Activated CD8-positive, alpha-beta T cell treated with anti-CD3 and anti-CD28 coated beads, Interleukin-2, amount 10 ng/mL, durations not matched to agents 7 days and 5 days (primary cell): Measurements from ENCODE around the gene TMEM158. TPM values are rescaled to one million over a fixed set of nuclear protein-coding genes. Genes with fewer than 3 reads are reported as not detected.

Experiments used
- ATAC-seq: fragments of 150-1000 bp; cut with Tn5 transposase; one replicate; pipeline ENCODE4 v1.10.0; 2021; ENCODE audit warnings: moderate library complexity
- CTCF ChIA-PET: fragments of 350-600 bp; sonication (Branson Sonifier 250); formaldehyde crosslinking; loops from one replicate; lab custom pipeline; 2021; ENCODE audit warnings: antibody characterized with exemption; lab: Charles Lee
- POLR2A ChIA-PET: fragments of 350-600 bp; sonication (Branson Sonifier 250); formaldehyde crosslinking; loops from one replicate; lab custom pipeline; 2021; ENCODE audit warnings: antibody characterized with exemption; lab: Charles Lee
- DNase-seq: peaks from one replicate; pipeline ENCODE4 v3.0.0-alpha.2; 2020
- H3K27ac Mint-ChIP-seq: one replicate; pipeline ENCODE4 v1.8.0; 2021; ENCODE audit warnings: mild to moderate bottlenecking, mixed read lengths
- H3K27me3 Mint-ChIP-seq: one replicate; pipeline ENCODE4 v1.8.0; 2021; ENCODE audit warnings: low read depth, mixed read lengths
- H3K36me3 Mint-ChIP-seq: one replicate; pipeline ENCODE4 v1.8.0; 2021; ENCODE audit warnings: low read depth, mixed read lengths
- H3K4me1 Mint-ChIP-seq: one replicate; pipeline ENCODE4 v1.8.0; 2021; ENCODE audit warnings: low read depth, mixed read lengths
- H3K4me3 Mint-ChIP-seq: one replicate; pipeline ENCODE4 v1.8.0; 2021; ENCODE audit warnings: mild to moderate bottlenecking, mixed read lengths
- H3K9me3 Mint-ChIP-seq: one replicate; pipeline ENCODE4 v1.8.0; 2022; ENCODE audit warnings: mixed read lengths; ENCODE audit not compliant: insufficient read depth
- total RNA-seq, 2 experiments: library from RNA; stranded (reverse); gene quantifications; one replicate each; pipeline ENCODE4 v1.2.3, GENCODE V29; 2021

Gene TMEM158
- total RNA-seq, 2 experiments from 2014 or later = 0.13 to 0.24 TPM

DNA sequence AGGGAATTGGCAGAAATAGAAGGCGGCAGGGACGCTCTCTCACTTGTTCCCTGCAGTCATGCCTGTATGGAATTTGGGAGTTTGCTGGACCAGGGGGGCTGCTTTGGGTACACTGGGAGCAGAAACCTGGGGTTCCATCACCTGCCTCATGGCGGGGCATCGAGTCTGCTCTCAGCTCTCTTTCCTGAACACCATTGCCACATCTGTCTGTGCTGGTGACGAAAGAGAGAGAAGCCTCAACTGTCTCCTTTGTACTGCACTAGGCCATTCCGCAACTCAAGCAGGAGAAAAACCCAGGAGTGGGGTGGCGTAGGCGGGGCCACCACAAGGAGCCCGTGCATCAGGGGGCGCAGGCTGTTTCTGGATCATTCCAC, 14.0 kb downstream of the TMEM158 start:
- no peaks in the 10 kb centered on the region for H3K36me3 Mint-ChIP-seq
- ChIA-PET CTCF (interaction anchor here (2.1 to 10.5 kb wide), 4 partner anchors 14 to 287 kb away, joined by 10 to 386 read pairs (median 32); no protein-coding TSS in a partner anchor), POLR2A (no interaction called here)
- ATAC-seq (no peak), DNase-seq (no peak)
- no peak overlapping the region for H3K27ac Mint-ChIP-seq
- no peaks in the 10 kb centered on the region for H3K9me3 Mint-ChIP-seq
- no peak overlapping the region for H3K4me3 Mint-ChIP-seq
- peaks cover 39% of the 10 kb centered on the region for H3K4me1 Mint-ChIP-seq
- H3K27me3 Mint-ChIP-seq = peaks cover 33% of the 10 kb centered on the region

- ChIA-PET POLR2A (no interaction called here), CTCF (interaction anchor here (0.6 to 10.5 kb wide), 19 partner anchors 12 to 467 kb away, joined by 3 to 386 read pairs (median 8); partner anchors contain the start of gene CDCP1)
- Mint-ChIP-seq H3K27ac (no peak overlapping the region), H3K4me1 (peaks cover 39% of the 10 kb centered on the region), H3K36me3 (no peaks in the 10 kb centered on the region), H3K9me3 (no peaks in the 10 kb centered on the region), H3K27me3 (peaks cover 32% of the 10 kb centered on the region), H3K4me3 (no peak overlapping the region)
- no peak for DNase-seq
- no peak for ATAC-seq
Observed at GRCh38 chr3:45211466-45212094, 14.5 kb downstream of the TMEM158 start.

- Mint-ChIP-seq H3K27ac (peak overlapping the region; percentile 0), H3K4me3 (no peak overlapping the region), H3K9me3 (no peaks in the 10 kb centered on the region), H3K4me1 (peaks cover 39% of the 10 kb centered on the region), H3K27me3 (peaks cover 24% of the 10 kb centered on the region), H3K36me3 (no peaks in the 10 kb centered on the region)
- peak; percentile 88 for DNase-seq
- ATAC-seq = peak; percentile 92
- ChIA-PET POLR2A (interaction anchor here (0.6 to 1.2 kb wide), 2 partner anchors 92 to 153 kb away, joined by 3 read pairs; no protein-coding TSS in a partner anchor), CTCF (interaction anchor here (0.6 to 10.5 kb wide), 49 partner anchors 9 to 484 kb away, joined by 3 to 386 read pairs (median 4); partner anchors contain the start of gene CDCP1)
Observed at GRCh38 chr3:45210308-45211041, 15.6 kb downstream of the TMEM158 start.

GRCh38 chr3:45209526-45209925, 16.6 kb downstream of the TMEM158 start:
- no peak overlapping the region for H3K4me3 Mint-ChIP-seq
- DNase-seq (no peak), ATAC-seq (no peak)
- no peak overlapping the region for H3K27ac Mint-ChIP-seq
- peaks cover 27% of the 10 kb centered on the region for H3K27me3 Mint-ChIP-seq
- peaks cover 38% of the 10 kb centered on the region for H3K4me1 Mint-ChIP-seq
- no peaks in the 10 kb centered on the region for H3K9me3 Mint-ChIP-seq
- ChIA-PET POLR2A (interaction anchor here (1.2 kb wide), 1 partner anchor 91 kb away, joined by 3 read pairs; no protein-coding TSS in a partner anchor), CTCF (interaction anchor here (0.8 to 10.5 kb wide), 24 partner anchors 9 to 485 kb away, joined by 3 to 386 read pairs (median 6); partner anchors contain the start of gene CDCP1)
- no peaks in the 10 kb centered on the region for H3K36me3 Mint-ChIP-seq

GRCh38 chr3:45208586-45208985, 17.5 kb downstream of the TMEM158 start:
- H3K4me1 Mint-ChIP-seq = peaks cover 30% of the 10 kb centered on the region
- no peak overlapping the region for H3K4me3 Mint-ChIP-seq
- peak overlapping the region; percentile 45 for H3K27ac Mint-ChIP-seq
- H3K9me3 Mint-ChIP-seq = no peaks in the 10 kb centered on the region
- CTCF ChIA-PET = interaction anchor here (2.0 to 10.5 kb wide), 3 partner anchors 50 to 166 kb away, joined by 5 to 386 read pairs (median 36); no protein-coding TSS in a partner anchor
- H3K36me3 Mint-ChIP-seq = no peaks in the 10 kb centered on the region
- peaks cover 33% of the 10 kb centered on the region for H3K27me3 Mint-ChIP-seq
- POLR2A ChIA-PET = no interaction called here
- no peak for DNase-seq
- peak; percentile 35 for ATAC-seq

GRCh38 chr3:45207446-45207845, 18.6 kb downstream of the TMEM158 start:
- Mint-ChIP-seq H3K4me1 (peaks cover 30% of the 10 kb centered on the region), H3K27ac (peak overlapping the region; percentile 9), H3K9me3 (no peaks in the 10 kb centered on the region), H3K36me3 (no peaks in the 10 kb centered on the region), H3K27me3 (peaks cover 35% of the 10 kb centered on the region), H3K4me3 (no peak overlapping the region)
- CTCF ChIA-PET = interaction anchor here (10.5 kb wide), 1 partner anchor 165 kb away, joined by 386 read pairs; no protein-coding TSS in a partner anchor
- ATAC-seq (no peak), DNase-seq (no peak)
- POLR2A ChIA-PET = no interaction called here

DNA sequence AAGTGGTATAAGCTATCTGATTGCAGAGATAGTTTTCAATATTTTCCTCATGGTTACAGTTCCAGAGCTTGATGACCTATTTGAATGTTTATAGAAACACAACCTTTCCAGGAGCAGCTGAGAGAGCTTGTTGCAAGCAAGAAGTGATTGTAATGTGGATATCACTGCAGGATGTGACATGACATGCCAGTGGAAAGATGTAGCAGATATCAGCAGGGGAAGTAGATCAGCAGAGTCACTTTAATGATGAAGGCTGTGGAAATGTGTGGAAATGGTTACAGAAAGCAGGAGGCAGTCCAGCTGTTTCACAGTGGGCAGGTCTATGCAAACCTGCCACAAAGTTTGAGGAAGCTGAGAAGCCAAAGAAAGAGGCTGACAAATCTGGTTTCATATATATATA, 21.0 kb downstream of the TMEM158 start:
- no peaks in the 10 kb centered on the region for H3K9me3 Mint-ChIP-seq
- peaks cover 36% of the 10 kb centered on the region for H3K27me3 Mint-ChIP-seq
- no peak for DNase-seq
- ChIA-PET CTCF (interaction anchor here (0.9 to 10.5 kb wide), 2 partner anchors 163 to 455 kb away, joined by 3 to 386 read pairs; no protein-coding TSS in a partner anchor), POLR2A (no interaction called here)
- ATAC-seq = no peak
- no peak overlapping the region for H3K4me3 Mint-ChIP-seq
- H3K4me1 Mint-ChIP-seq = peaks cover 22% of the 10 kb centered on the region
- no peaks in the 10 kb centered on the region for H3K36me3 Mint-ChIP-seq
- H3K27ac Mint-ChIP-seq = no peak overlapping the region

GRCh38 chr3:45204136-45204535, 22.0 kb downstream of the TMEM158 start:
- Mint-ChIP-seq H3K27me3 (peaks cover 40% of the 10 kb centered on the region), H3K36me3 (no peaks in the 10 kb centered on the region)
- POLR2A ChIA-PET = no interaction called here

DNA sequence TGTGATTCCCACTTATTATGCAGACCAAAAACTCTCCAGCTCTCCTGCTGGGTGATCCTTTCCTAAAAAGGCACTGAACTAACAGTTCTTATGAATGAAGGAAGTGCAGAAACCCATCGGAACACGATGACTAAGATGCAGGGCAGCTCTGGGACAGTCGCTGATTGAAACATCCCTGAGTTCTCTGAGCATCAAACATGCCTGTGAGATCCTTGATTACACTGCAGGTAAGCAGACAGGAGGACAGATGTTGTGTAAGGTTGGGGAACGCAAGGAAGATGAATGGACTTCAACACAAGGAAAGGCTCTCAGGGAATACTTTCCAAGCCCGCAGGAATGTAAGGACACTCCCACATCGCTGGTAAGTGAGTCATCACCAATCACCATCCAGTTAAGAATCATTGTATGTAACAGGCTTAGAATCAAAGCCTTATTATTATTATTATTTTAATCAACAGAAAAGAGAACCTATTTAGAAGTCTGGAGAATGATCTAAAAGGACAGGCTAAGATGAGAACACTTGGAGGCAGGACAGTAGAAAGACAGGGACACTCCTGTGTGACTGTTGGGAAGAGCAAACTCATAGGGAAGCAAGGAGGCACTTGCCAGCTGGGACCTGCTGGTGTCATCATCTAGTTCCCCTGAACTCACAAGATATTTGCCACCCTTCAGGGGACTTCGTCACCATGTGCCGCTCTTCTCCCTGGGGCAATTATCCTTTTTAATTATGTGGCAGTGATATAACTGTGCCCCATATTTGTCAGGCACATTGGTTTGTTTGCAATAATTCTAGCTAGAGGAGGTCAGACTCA, 26.0 kb downstream of the TMEM158 start:
- Mint-ChIP-seq H3K27me3 (peaks cover 57% of the 10 kb centered on the region), H3K4me1 (peaks cover 4% of the 10 kb centered on the region), H3K4me3 (no peak overlapping the region), H3K9me3 (no peaks in the 10 kb centered on the region), H3K36me3 (no peaks in the 10 kb centered on the region), H3K27ac (no peak overlapping the region)
- ATAC-seq = no peak
- POLR2A ChIA-PET = no interaction called here
- CTCF ChIA-PET = interaction anchor here (0.8 to 5.2 kb wide), 2 partner anchors 11 to 160 kb away, joined by 3 to 28 read pairs; no protein-coding TSS in a partner anchor
- DNase-seq = no peak

More at GRCh38 chr3:45204136-45204535, 22.0 kb downstream of the TMEM158 start:
- Mint-ChIP-seq H3K9me3 (no peaks in the 10 kb centered on the region), H3K4me3 (no peak overlapping the region), H3K4me1 (peaks cover 16% of the 10 kb centered on the region), H3K27ac (no peak overlapping the region)
- DNase-seq = no peak
- CTCF ChIA-PET = interaction anchor here (0.7 to 10.5 kb wide), 2 partner anchors 162 to 452 kb away, joined by 3 to 386 read pairs; no protein-coding TSS in a partner anchor
- no peak for ATAC-seq

DNA sequence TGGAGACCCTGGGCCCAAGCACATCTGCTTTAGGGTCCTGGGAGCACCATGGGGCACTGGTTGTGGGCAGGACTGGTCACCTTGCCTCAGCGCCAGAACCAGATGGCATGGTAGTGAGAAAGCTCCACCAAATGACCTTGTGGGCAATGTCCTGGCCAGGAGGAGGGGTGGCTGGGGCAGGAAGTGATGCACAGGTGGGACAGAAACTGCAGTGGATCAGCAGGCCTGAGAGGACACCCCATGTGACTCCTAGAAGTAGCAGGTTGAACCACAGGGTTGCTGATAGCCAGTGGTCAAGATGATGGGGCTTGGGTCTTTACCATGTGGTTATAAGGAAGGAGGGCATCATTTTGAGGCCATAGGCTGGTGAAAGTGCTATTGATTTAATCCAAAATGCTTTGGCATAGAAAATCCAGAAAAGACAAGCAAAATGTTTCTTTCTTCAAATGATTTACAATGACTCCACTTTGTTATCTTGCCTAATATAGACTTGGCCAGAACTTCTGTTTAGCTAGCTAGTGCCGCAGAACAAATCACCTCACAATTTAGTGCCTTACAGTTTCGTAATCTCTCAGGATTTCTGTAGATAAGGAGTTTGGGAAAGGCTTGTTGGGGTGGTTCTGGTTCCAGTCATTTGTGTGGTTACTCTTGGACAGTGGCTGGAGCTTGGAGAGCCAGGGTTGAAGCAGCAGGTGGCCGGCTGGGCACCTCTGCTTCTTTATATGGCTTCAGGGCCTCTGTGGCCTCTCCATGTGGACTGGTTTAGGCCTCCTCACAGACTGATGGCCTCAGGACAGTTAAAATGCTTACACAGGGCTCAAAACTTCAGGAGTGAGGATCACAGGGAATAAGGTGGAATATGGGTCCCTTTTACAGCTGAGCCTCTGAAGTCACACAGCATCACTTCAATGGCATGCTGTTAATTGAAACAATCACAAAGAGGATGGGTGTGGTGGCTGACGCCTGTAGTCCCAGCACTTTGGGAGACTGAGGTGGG, 27.5 kb downstream of the TMEM158 start:
- H3K4me1 Mint-ChIP-seq = peaks cover 3% of the 10 kb centered on the region
- H3K27ac Mint-ChIP-seq = no peak overlapping the region
- CTCF ChIA-PET = interaction anchor here (5.2 kb wide), 1 partner anchor 12 kb away, joined by 28 read pairs; no protein-coding TSS in a partner anchor
- H3K36me3 Mint-ChIP-seq = no peaks in the 10 kb centered on the region
- no peak for ATAC-seq
- peaks cover 54% of the 10 kb centered on the region for H3K27me3 Mint-ChIP-seq
- POLR2A ChIA-PET = no interaction called here
- no peak for DNase-seq
- H3K9me3 Mint-ChIP-seq = no peaks in the 10 kb centered on the region
- H3K4me3 Mint-ChIP-seq = no peak overlapping the region
